Karpas-422 (cell line): Measurements from ENCODE around the gene SINHCAF. TPM values are rescaled to one million over a fixed set of nuclear protein-coding genes. Genes with fewer than 3 reads are reported as not detected.
"Not testable (repeated sequence)": the region's sequence is repeated elsewhere in the genome, so short reads cannot be mapped to it uniquely, and the experiment has no call there.

ENCODE experiments used
- DNase-seq: peaks from one replicate; pipeline ENCODE4 v3.0.0-alpha.2; 2015
- H2AFZ ChIP-seq: fragments of 200-600 bp; sonication (generic); 2 replicates; pipeline ENCODE4 v1.6.1; 2014; ENCODE audit warnings: antibody characterized with exemption, low read length, mixed read lengths
- H3K27ac ChIP-seq: fragments of 200-600 bp; sonication (generic); 2 replicates; pipeline ENCODE4 v1.5.1; 2014; ENCODE audit warnings: mild to moderate bottlenecking, low read length, moderate library complexity
- H3K27me3 ChIP-seq: fragments of 200-600 bp; sonication (generic); 2 replicates; pipeline ENCODE4 v1.6.1; 2014; ENCODE audit warnings: low read length, mixed read lengths
- H3K36me3 ChIP-seq: fragments of 200-600 bp; sonication (generic); 2 replicates; pipeline ENCODE4 v1.6.1; 2014; ENCODE audit warnings: low read length, mixed read lengths; ENCODE audit not compliant: insufficient read depth
- H3K4me1 ChIP-seq: fragments of 200-600 bp; sonication (generic); 2 replicates; pipeline ENCODE4 v1.6.1; 2014; ENCODE audit warnings: mild to moderate bottlenecking, low read length, mixed read lengths
- H3K4me2 ChIP-seq: fragments of 200-600 bp; sonication (generic); 2 replicates; pipeline ENCODE4 v1.6.1; 2014; ENCODE audit warnings: low read length, low read depth, mild to moderate bottlenecking; ENCODE audit not compliant: poor library complexity, severe bottlenecking
- H3K4me3 ChIP-seq: fragments of 200-600 bp; sonication (generic); 2 replicates; pipeline ENCODE4 v1.5.1; 2014; ENCODE audit warnings: mild to moderate bottlenecking, antibody characterized with exemption, low read length, mixed read lengths
- H3K79me2 ChIP-seq: fragments of 200-600 bp; sonication (generic); 2 replicates; pipeline ENCODE4 v1.6.1; 2014; ENCODE audit warnings: mild to moderate bottlenecking, low read length, mixed read lengths
- H3K9ac ChIP-seq: fragments of 200-600 bp; sonication (generic); 2 replicates; pipeline ENCODE4 v1.6.0; 2014; ENCODE audit warnings: low read length
- H3K9me2 ChIP-seq: fragments of 200-600 bp; sonication (generic), shearing (Covaris generic); replicated peaks from 2 replicates; pipeline ENCODE4 v1.6.0; 2014; ENCODE audit warnings: mild to moderate bottlenecking, low read length, moderate library complexity; ENCODE audit not compliant: insufficient read depth
- H3K9me3 ChIP-seq: fragments of 300-700, 200-600 bp; sonication (generic); 2 replicates; pipeline ENCODE4 v1.6.1; 2014; ENCODE audit warnings: low read length, mixed read lengths
- H4K20me1 ChIP-seq: fragments of 200-600 bp; sonication (generic); 2 replicates; pipeline ENCODE4 v1.6.1; 2014; ENCODE audit warnings: mild to moderate bottlenecking, antibody characterized with exemption, low read length, low read depth; ENCODE audit not compliant: insufficient read depth
- total RNA-seq: library from RNA; depleted of rRNA; stranded (reverse); fragments of >200 nt; shearing (Covaris generic); gene quantifications from 2 replicates; pipeline ENCODE4 v1.2.3, GENCODE V29; 2014; ENCODE audit warnings: low replicate concordance

Gene SINHCAF
- total RNA-seq, 1 experiment from 2014 or later: 117 TPM

DNA sequence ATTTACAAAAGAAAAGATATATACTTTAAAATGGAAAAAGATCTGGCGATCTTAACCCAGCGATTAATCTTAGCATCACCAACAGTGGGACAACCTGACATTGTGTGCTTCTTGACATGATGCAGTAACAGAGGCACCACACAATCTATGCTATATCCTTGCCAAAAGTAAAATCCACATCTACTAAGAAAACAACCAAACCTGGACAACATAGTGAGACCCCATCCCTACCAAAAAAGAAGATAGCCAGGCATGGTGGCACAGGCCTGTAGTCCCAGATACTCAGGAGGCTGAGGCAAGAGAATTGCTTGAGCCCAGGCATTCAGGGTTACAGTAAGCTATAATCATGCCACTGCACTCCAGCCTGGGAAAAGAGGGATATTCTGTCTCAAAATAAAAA is 50.5 kb downstream of the SINHCAF start:
- peaks cover 6% of the 10 kb centered on the region for H4K20me1 ChIP-seq
- H3K9me3 ChIP-seq: no peaks in the 10 kb centered on the region
- H3K4me1 ChIP-seq: no peaks in the 10 kb centered on the region
- peaks cover 44% of the 10 kb centered on the region for H3K36me3 ChIP-seq
- H3K9ac ChIP-seq: no peak overlapping the region
- H3K4me2 ChIP-seq: no peak overlapping the region
- no peak for DNase-seq
- no peak overlapping the region for H3K4me3 ChIP-seq
- H3K9me2 ChIP-seq: no peaks in the 10 kb centered on the region
- H3K79me2 ChIP-seq: no peaks in the 10 kb centered on the region
- no peak overlapping the region for H3K27ac ChIP-seq
- no peak overlapping the region for H2AFZ ChIP-seq
- no peaks in the 10 kb centered on the region for H3K27me3 ChIP-seq

- H3K36me3 ChIP-seq: peaks cover 47% of the 10 kb centered on the region
- H4K20me1 ChIP-seq: peaks cover 6% of the 10 kb centered on the region
- H3K27me3 ChIP-seq: no peaks in the 10 kb centered on the region
- H2AFZ ChIP-seq: no peak overlapping the region
- H3K27ac ChIP-seq: no peak overlapping the region
- H3K79me2 ChIP-seq: no peaks in the 10 kb centered on the region
- no peak for DNase-seq
- H3K9me2 ChIP-seq: no peaks in the 10 kb centered on the region
- H3K9me3 ChIP-seq: no peaks in the 10 kb centered on the region
- H3K4me1 ChIP-seq: no peaks in the 10 kb centered on the region
- H3K4me2 ChIP-seq: no peak overlapping the region
- H3K4me3 ChIP-seq: no peak overlapping the region
- no peak overlapping the region for H3K9ac ChIP-seq
Observed at GRCh38 chr12:31274520-31275300, 51.2 kb downstream of the SINHCAF start.

GRCh38 chr12:31273794-31274193 is 52.2 kb downstream of the SINHCAF start:
- H3K9me3 ChIP-seq, H3K4me3 ChIP-seq, DNase-seq, H3K27me3 ChIP-seq, H3K27ac ChIP-seq, H3K79me2 ChIP-seq, H4K20me1 ChIP-seq, H3K4me2 ChIP-seq, H3K9ac ChIP-seq, H3K4me1 ChIP-seq, H3K9me2 ChIP-seq, H2AFZ ChIP-seq: not testable (repeated sequence)
- H3K36me3 ChIP-seq: peaks cover 42% of the 10 kb centered on the region

GRCh38 chr12:31272607-31273225 is 53.2 kb downstream of the SINHCAF start:
- no peak for DNase-seq
- Histone ChIP-seq H3K4me3 (no peak overlapping the region), H2AFZ (no peak overlapping the region), H3K27ac (no peak overlapping the region), H4K20me1 (peaks cover 6% of the 10 kb centered on the region; the same call in 1 of the 2 replicates), H3K79me2 (no peaks in the 10 kb centered on the region), H3K4me1 (no peaks in the 10 kb centered on the region), H3K9me3 (no peaks in the 10 kb centered on the region), H3K27me3 (no peaks in the 10 kb centered on the region), H3K4me2 (no peak overlapping the region), H3K9ac (no peak overlapping the region), H3K36me3 (peaks cover 37% of the 10 kb centered on the region), H3K9me2 (no peaks in the 10 kb centered on the region)

DNA sequence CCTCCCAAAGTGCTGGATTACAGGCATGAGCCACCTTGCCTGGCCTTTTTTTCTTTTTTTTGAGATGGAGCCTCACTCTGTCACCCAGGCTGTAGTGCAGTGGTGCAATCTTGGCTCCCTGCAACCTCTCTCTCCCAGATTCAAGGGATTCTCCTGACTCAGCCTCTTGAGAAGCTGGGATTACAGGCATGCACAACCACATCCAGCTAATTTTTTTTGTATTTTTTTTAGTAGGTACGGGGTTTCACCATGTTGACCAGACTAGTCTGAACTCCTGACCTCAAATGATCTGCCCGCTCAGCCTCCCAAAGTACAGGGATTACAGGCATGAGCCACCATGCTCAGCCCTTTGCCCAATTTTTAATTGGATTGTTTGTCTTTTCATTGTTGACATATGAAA is 58.0 kb downstream of the SINHCAF start:
- Histone ChIP-seq H3K9me2 (no peaks in the 10 kb centered on the region), H3K27ac (no peak overlapping the region), H3K9me3 (no peaks in the 10 kb centered on the region), H3K9ac (no peak overlapping the region), H3K79me2 (no peaks in the 10 kb centered on the region), H3K27me3 (no peaks in the 10 kb centered on the region), H3K4me2 (no peak overlapping the region), H3K36me3 (peaks cover 13% of the 10 kb centered on the region), H3K4me1 (no peaks in the 10 kb centered on the region), H2AFZ (no peak overlapping the region), H3K4me3 (no peak overlapping the region), H4K20me1 (0 out of 2 replicates have a peak, but pooled peaks cover 3% of the 10 kb centered on the region)
- no peak for DNase-seq

- no peak overlapping the region for H2AFZ ChIP-seq
- H4K20me1 ChIP-seq: no peaks in the 10 kb centered on the region
- H3K9me3 ChIP-seq: no peaks in the 10 kb centered on the region
- H3K79me2 ChIP-seq: no peaks in the 10 kb centered on the region
- no peak overlapping the region for H3K27ac ChIP-seq
- H3K36me3 ChIP-seq: 0 out of 2 replicates have a peak, but pooled peaks cover 7% of the 10 kb centered on the region
- H3K9ac ChIP-seq: no peak overlapping the region
- no peak overlapping the region for H3K4me2 ChIP-seq
- H3K4me1 ChIP-seq: no peaks in the 10 kb centered on the region
- H3K9me2 ChIP-seq: no peaks in the 10 kb centered on the region
- H3K4me3 ChIP-seq: no peak overlapping the region
- DNase-seq: no peak
- no peaks in the 10 kb centered on the region for H3K27me3 ChIP-seq
Observed at GRCh38 chr12:31265722-31266121, 60.2 kb downstream of the SINHCAF start.

- H3K9ac ChIP-seq: no peak overlapping the region
- H3K27ac ChIP-seq: no peak overlapping the region
- DNase-seq: no peak
Observed at GRCh38 chr12:31263661-31264060, 62.3 kb downstream of the SINHCAF start.

GRCh38 chr12:31261744-31262143 is 64.2 kb downstream of the SINHCAF start:
- H3K9me2 ChIP-seq: no peaks in the 10 kb centered on the region
- no peaks in the 10 kb centered on the region for H3K36me3 ChIP-seq
- H2AFZ ChIP-seq: no peak overlapping the region
- no peak overlapping the region for H3K4me3 ChIP-seq
- no peak overlapping the region for H3K9ac ChIP-seq
- no peaks in the 10 kb centered on the region for H3K27me3 ChIP-seq
- H4K20me1 ChIP-seq: no peaks in the 10 kb centered on the region
- no peak for DNase-seq
- no peak overlapping the region for H3K4me2 ChIP-seq
- no peaks in the 10 kb centered on the region for H3K9me3 ChIP-seq
- H3K4me1 ChIP-seq: no peaks in the 10 kb centered on the region
- H3K79me2 ChIP-seq: no peaks in the 10 kb centered on the region
- no peak overlapping the region for H3K27ac ChIP-seq

More at GRCh38 chr12:31263661-31264060, 62.3 kb downstream of the SINHCAF start:
- no peak overlapping the region for H2AFZ ChIP-seq
- no peaks in the 10 kb centered on the region for H4K20me1 ChIP-seq
- no peaks in the 10 kb centered on the region for H3K79me2 ChIP-seq
- H3K4me2 ChIP-seq: no peak overlapping the region
- H3K27me3 ChIP-seq: no peaks in the 10 kb centered on the region
- no peaks in the 10 kb centered on the region for H3K4me1 ChIP-seq
- H3K9me3 ChIP-seq: no peaks in the 10 kb centered on the region
- no peaks in the 10 kb centered on the region for H3K9me2 ChIP-seq
- no peak overlapping the region for H3K4me3 ChIP-seq
- H3K36me3 ChIP-seq: no peaks in the 10 kb centered on the region
